ENCODE data around the gene PARN.

DNA sequence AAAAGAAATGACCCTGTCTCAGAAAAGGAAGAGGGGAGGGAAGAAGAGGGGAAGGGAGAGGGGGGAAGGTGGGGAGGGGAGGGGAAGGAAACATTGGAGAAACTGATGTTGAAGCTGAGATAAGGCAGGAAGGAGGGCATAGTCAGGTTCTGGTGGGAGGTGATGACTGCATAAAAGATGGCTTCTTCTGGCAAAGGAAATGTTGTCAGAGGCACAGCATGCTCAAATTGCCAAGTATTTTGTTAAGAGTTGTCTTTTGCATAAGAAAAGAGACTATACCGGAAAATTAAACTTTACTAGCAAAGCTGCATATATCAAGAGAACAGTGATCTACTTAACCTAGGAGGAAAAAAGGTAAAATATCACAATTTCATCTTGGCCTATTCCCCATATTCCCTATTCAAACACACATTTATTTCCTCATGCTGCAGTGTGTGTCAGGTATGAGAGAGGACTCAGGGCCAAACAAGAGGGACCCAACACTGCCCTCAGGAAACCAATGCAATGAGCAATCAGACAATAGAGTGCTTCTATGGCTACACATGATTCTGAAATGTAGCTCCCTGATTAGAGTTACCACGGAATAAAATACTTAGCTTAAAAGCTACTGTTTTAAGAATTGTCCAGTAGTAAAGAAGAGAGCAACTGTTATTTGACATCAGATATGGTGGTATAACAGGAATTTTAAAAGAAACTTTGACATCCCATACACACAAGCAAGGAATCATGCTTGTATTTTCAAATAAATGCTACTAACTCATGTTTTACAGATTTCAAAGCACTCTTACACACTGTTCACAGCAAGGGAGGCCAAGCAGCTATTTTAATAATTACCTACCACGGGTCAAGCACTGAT, 80.9 kb downstream of the PARN start:
- TF ChIP-seq, protein P1, sequence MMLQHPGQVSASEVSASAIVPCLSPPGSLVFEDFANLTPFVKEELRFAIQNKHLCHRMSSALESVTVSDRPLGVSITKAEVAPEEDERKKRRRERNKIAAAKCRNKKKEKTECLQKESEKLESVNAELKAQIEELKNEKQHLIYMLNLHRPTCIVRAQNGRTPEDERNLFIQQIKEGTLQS (CRISPR knock-in tag; conservative IDR thresholded peaks at IDR 0.05) = no peak
- TF ChIP-seq, protein P2, sequence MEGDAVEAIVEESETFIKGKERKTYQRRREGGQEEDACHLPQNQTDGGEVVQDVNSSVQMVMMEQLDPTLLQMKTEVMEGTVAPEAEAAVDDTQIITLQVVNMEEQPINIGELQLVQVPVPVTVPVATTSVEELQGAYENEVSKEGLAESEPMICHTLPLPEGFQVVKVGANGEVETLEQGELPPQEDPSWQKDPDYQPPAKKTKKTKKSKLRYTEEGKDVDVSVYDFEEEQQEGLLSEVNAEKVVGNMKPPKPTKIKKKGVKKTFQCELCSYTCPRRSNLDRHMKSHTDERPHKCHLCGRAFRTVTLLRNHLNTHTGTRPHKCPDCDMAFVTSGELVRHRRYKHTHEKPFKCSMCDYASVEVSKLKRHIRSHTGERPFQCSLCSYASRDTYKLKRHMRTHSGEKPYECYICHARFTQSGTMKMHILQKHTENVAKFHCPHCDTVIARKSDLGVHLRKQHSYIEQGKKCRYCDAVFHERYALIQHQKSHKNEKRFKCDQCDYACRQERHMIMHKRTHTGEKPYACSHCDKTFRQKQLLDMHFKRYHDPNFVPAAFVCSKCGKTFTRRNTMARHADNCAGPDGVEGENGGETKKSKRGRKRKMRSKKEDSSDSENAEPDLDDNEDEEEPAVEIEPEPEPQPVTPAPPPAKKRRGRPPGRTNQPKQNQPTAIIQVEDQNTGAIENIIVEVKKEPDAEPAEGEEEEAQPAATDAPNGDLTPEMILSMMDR (IDR thresholded peaks at IDR 0.05) = no peak
- no peak for TF ChIP-seq ZNF263 (CRISPR knock-in tag; IDR thresholded peaks at IDR 0.05; ENCODE audit: low read depth)
- TF ChIP-seq, protein P3, sequence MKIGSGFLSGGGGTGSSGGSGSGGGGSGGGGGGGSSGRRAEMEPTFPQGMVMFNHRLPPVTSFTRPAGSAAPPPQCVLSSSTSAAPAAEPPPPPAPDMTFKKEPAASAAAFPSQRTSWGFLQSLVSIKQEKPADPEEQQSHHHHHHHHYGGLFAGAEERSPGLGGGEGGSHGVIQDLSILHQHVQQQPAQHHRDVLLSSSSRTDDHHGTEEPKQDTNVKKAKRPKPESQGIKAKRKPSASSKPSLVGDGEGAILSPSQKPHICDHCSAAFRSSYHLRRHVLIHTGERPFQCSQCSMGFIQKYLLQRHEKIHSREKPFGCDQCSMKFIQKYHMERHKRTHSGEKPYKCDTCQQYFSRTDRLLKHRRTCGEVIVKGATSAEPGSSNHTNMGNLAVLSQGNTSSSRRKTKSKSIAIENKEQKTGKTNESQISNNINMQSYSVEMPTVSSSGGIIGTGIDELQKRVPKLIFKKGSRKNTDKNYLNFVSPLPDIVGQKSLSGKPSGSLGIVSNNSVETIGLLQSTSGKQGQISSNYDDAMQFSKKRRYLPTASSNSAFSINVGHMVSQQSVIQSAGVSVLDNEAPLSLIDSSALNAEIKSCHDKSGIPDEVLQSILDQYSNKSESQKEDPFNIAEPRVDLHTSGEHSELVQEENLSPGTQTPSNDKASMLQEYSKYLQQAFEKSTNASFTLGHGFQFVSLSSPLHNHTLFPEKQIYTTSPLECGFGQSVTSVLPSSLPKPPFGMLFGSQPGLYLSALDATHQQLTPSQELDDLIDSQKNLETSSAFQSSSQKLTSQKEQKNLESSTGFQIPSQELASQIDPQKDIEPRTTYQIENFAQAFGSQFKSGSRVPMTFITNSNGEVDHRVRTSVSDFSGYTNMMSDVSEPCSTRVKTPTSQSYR (CRISPR knock-in tag; IDR thresholded peaks at IDR 0.05) = no peak
- TF ChIP-seq, protein P4, sequence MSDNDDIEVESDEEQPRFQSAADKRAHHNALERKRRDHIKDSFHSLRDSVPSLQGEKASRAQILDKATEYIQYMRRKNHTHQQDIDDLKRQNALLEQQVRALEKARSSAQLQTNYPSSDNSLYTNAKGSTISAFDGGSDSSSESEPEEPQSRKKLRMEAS (CRISPR knock-in tag; IDR thresholded peaks at IDR 0.05) = no peak
- TF ChIP-seq FOXP1 (CRISPR knock-in tag; IDR thresholded peaks at IDR 0.05; ENCODE audit: borderline replicate concordance) = no peak
- TF ChIP-seq GTF2I (CRISPR knock-in tag; conservative IDR thresholded peaks at IDR 0.05) = no peak
- TF ChIP-seq RELA (CRISPR knock-in tag; IDR thresholded peaks at IDR 0.05; ENCODE audit: borderline replicate concordance) = no peak

Measured in WTC11 (cell line).